ENCODE data around the gene ALPK1. TPM values are rescaled to one million over a fixed set of nuclear protein-coding genes. Genes with fewer than 3 reads are reported as not detected.

ALPK1 gene
- total RNA-seq, 3 donors from 2014 or later, result 2.6 to 4.0 (median 3.6) TPM

- Mint-ChIP-seq H3K4me3 (no peak overlapping the region), H3K36me3 (ENCODE audit: insufficient read depth) (peaks cover 12% of the 10 kb centered on the region), H3K27me3 (ENCODE audit: low read depth) (no peaks in the 10 kb centered on the region), H3K9me3 (peaks cover 34% of the 10 kb centered on the region), H3K4me1 (ENCODE audit: low read depth) (no peaks in the 10 kb centered on the region)
- ATAC-seq, result no peak
- no peak for DNase-seq
Observed at GRCh38 chr4:112361181-112361791, 64.1 kb downstream of the ALPK1 start.

GRCh38 chr4:112370466-112370865, 73.3 kb downstream of the ALPK1 start:
- no peak overlapping the region for H3K4me3 Mint-ChIP-seq
- H3K36me3 Mint-ChIP-seq (ENCODE audit: insufficient read depth), result peaks cover 8% of the 10 kb centered on the region
- DNase-seq (no peak), ATAC-seq (no peak)
- H3K9me3 Mint-ChIP-seq, result peaks cover 4% of the 10 kb centered on the region
- H3K27me3 Mint-ChIP-seq (ENCODE audit: low read depth), result no peaks in the 10 kb centered on the region
- no peaks in the 10 kb centered on the region for H3K4me1 Mint-ChIP-seq (ENCODE audit: low read depth)

DNA sequence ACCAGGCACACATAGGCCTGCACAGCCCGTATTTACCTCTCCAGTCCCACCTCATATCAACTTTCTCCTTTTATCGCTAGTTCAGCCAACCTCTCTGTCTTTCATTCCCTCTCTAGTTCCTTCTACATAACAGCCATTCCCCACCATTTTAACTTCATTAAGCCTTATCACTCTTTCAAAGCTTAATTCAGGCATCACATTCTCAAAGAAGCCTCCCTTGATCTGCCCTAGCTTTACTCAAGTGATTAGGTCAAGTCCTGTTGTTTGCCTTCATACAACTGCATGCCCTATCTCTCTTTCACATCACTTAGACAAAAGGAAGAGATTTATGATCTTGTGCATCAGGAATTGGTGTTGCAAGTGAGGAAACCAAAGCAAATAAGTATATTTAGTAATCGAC, 74.2 kb downstream of the ALPK1 start:
- Mint-ChIP-seq H3K36me3 (ENCODE audit: insufficient read depth) (peaks cover 7% of the 10 kb centered on the region), H3K4me3 (no peak overlapping the region), H3K27me3 (ENCODE audit: low read depth) (no peaks in the 10 kb centered on the region), H3K4me1 (ENCODE audit: low read depth) (peaks cover 2% of the 10 kb centered on the region), H3K9me3 (no peaks in the 10 kb centered on the region)
- DNase-seq (no peak), ATAC-seq (no peak)

DNA sequence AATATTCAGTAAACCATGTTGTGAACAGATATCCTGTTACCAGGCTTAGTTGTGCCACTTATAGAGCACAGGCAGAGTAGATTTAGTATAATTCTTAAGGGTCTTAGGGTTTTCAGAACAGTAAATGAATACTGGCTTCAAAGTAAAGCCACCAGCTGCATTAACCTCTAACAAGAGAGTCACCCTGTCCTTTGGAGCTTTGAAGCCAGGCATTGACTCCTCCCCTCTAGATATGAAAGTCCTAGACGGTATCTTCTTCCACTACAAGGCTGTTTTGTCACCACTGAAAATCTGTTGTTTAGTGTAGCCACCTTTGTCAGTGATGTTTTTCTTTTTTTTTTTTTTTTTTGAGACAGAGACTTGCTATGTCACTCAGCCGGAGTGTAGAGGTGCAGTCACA, 77.7 kb downstream of the ALPK1 start:
- ATAC-seq (no peak), DNase-seq (no peak)
- no peaks in the 10 kb centered on the region for H3K27me3 Mint-ChIP-seq (ENCODE audit: low read depth)
- H3K4me1 Mint-ChIP-seq (ENCODE audit: low read depth), result peaks cover 2% of the 10 kb centered on the region
- peaks cover 21% of the 10 kb centered on the region for H3K36me3 Mint-ChIP-seq (ENCODE audit: insufficient read depth)
- no peaks in the 10 kb centered on the region for H3K9me3 Mint-ChIP-seq
- H3K4me3 Mint-ChIP-seq, result no peak overlapping the region

- Mint-ChIP-seq H3K4me1 (ENCODE audit: low read depth) (peaks cover 2% of the 10 kb centered on the region), H3K27me3 (ENCODE audit: low read depth) (no peaks in the 10 kb centered on the region), H3K4me3 (no peak overlapping the region), H3K36me3 (ENCODE audit: insufficient read depth) (peaks cover 31% of the 10 kb centered on the region), H3K9me3 (no peaks in the 10 kb centered on the region)
- DNase-seq (no peak), ATAC-seq (no peak)
Observed at GRCh38 chr4:112377171-112377570, 80.0 kb downstream of the ALPK1 start.

DNA sequence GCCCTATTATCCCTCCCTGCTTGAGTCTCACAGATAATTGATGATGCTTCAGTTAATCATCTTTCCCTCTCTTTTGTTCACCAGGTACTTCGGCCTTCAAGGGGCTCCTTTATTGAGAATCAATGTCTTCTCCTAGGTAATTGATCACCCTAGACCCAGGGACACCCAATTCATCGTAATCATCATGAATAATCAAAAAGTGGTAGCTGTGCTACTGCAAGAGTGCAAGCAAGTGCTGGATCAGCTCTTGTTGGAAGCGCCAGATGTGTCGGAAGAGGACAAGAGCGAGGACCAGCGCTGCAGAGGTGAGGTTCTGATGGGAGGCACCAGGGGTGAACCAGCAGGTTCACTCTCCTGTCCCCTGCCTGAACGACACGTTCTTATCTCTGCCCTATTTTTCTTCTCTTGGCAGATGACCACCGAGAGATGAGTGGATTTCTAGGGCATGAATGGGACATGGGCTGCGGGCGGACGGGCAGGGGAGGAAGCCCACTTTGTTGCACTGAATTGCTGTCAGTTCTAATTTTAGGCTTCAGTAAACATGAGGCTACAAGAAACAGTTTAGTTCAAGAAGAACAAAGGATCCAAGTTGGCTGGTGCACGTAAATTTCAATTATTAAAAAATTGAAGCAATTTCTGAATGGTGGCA, 80.5 kb downstream of the ALPK1 start:
- no peaks in the 10 kb centered on the region for H3K27me3 Mint-ChIP-seq (ENCODE audit: low read depth)
- DNase-seq (no peak), ATAC-seq (no peak)
- peaks cover 35% of the 10 kb centered on the region for H3K36me3 Mint-ChIP-seq (ENCODE audit: insufficient read depth)
- H3K4me1 Mint-ChIP-seq (ENCODE audit: low read depth), result peaks cover 2% of the 10 kb centered on the region
- H3K4me3 Mint-ChIP-seq, result no peak overlapping the region
- H3K9me3 Mint-ChIP-seq, result no peaks in the 10 kb centered on the region

DNA sequence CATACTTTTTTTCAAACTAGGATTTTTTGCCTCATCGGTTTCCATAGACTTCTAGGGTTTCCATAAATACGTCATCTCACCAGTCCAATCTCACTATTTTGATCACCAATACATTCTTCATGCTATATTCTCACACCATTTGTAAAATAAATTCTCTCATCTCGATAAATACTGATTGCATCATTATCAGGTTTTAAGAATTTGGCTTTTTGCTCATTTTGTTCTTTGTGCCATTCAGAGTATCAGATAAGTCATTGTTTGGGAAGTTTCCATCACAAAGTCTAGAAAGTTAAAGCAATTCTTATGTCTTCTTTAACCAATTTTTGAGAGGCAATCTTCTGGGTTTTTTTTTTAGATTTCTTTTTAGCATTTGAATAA, 81.1 kb downstream of the ALPK1 start:
- H3K4me1 Mint-ChIP-seq (ENCODE audit: low read depth), result peaks cover 2% of the 10 kb centered on the region
- no peak overlapping the region for H3K4me3 Mint-ChIP-seq
- no peak for ATAC-seq

GRCh38 chr4:112378858-112379257, 81.7 kb downstream of the ALPK1 start:
- H3K27me3 Mint-ChIP-seq (ENCODE audit: low read depth), result no peaks in the 10 kb centered on the region
- H3K4me3 Mint-ChIP-seq, result no peak overlapping the region
- peaks cover 2% of the 10 kb centered on the region for H3K4me1 Mint-ChIP-seq (ENCODE audit: low read depth)
- H3K9me3 Mint-ChIP-seq, result no peaks in the 10 kb centered on the region
- ATAC-seq, result no peak
- no peak for DNase-seq
- peaks cover 34% of the 10 kb centered on the region for H3K36me3 Mint-ChIP-seq (ENCODE audit: insufficient read depth)

More for the DNA sequence above, 81.1 kb downstream of the ALPK1 start:
- Mint-ChIP-seq H3K36me3 (ENCODE audit: insufficient read depth) (peaks cover 34% of the 10 kb centered on the region), H3K9me3 (no peaks in the 10 kb centered on the region), H3K27me3 (ENCODE audit: low read depth) (no peaks in the 10 kb centered on the region)
- no peak for DNase-seq

DNA sequence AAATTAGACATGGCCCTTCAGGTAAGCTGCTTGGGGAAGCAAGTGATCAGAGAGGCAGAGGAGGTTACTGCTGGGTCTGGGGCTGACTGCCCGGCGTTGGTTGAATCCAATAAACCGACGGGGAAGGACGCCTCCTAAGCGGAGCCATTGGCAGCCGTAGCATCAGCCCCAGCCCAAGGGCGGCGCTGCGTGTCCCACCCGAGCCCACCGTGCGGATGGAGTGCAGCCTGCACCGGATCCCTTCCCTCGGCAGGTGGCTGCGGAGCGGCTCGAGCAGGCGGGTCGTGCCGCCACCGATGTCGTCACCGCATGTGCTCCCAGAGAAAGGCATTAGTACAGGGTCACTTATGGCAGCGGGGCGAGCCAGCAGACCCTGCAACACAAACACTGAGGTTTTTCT, 82.1 kb downstream of the ALPK1 start:
- Mint-ChIP-seq H3K27me3 (ENCODE audit: low read depth) (no peaks in the 10 kb centered on the region), H3K4me1 (ENCODE audit: low read depth) (peaks cover 2% of the 10 kb centered on the region), H3K36me3 (ENCODE audit: insufficient read depth) (peaks cover 34% of the 10 kb centered on the region), H3K4me3 (no peak overlapping the region), H3K9me3 (no peaks in the 10 kb centered on the region)
- DNase-seq (no peak), ATAC-seq (no peak)

- DNase-seq (no peak), ATAC-seq (no peak)
- Mint-ChIP-seq H3K36me3 (ENCODE audit: insufficient read depth) (peaks cover 40% of the 10 kb centered on the region), H3K4me3 (no peak overlapping the region), H3K4me1 (ENCODE audit: low read depth) (no peaks in the 10 kb centered on the region), H3K27me3 (ENCODE audit: low read depth) (no peaks in the 10 kb centered on the region), H3K9me3 (no peaks in the 10 kb centered on the region)
Observed at GRCh38 chr4:112381996-112382692, 85.0 kb downstream of the ALPK1 start.

GRCh38 chr4:112386071-112386470, 88.9 kb downstream of the ALPK1 start:
- peaks cover 27% of the 10 kb centered on the region for H3K36me3 Mint-ChIP-seq (ENCODE audit: insufficient read depth)
- ATAC-seq (no peak), DNase-seq (no peak)
- H3K27me3 Mint-ChIP-seq (ENCODE audit: low read depth), result no peaks in the 10 kb centered on the region
- no peak overlapping the region for H3K4me3 Mint-ChIP-seq
- H3K9me3 Mint-ChIP-seq, result no peaks in the 10 kb centered on the region
- H3K4me1 Mint-ChIP-seq (ENCODE audit: low read depth), result no peaks in the 10 kb centered on the region

DNA sequence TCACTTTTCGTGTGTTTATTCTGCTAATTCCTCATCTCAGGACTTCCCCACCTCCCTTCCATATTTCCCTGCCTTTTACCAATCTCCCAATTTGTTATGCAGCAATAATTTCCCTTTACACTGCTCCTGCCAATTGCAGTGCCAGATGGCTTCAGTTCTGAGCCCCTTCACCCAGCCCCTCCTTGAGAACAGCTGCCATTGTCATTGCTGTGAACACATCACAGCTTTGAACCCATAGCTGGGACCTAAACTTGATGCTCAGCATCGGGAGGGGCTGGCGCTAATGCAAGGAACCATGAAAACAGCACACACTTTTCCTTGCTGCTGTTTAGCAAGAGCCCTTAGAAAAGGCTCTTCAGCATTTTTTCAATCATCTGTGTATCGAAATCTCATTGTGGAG, 104.9 kb downstream of the ALPK1 start:
- H3K36me3 Mint-ChIP-seq (ENCODE audit: insufficient read depth), result peaks cover 41% of the 10 kb centered on the region
- ATAC-seq, result no peak

DNA sequence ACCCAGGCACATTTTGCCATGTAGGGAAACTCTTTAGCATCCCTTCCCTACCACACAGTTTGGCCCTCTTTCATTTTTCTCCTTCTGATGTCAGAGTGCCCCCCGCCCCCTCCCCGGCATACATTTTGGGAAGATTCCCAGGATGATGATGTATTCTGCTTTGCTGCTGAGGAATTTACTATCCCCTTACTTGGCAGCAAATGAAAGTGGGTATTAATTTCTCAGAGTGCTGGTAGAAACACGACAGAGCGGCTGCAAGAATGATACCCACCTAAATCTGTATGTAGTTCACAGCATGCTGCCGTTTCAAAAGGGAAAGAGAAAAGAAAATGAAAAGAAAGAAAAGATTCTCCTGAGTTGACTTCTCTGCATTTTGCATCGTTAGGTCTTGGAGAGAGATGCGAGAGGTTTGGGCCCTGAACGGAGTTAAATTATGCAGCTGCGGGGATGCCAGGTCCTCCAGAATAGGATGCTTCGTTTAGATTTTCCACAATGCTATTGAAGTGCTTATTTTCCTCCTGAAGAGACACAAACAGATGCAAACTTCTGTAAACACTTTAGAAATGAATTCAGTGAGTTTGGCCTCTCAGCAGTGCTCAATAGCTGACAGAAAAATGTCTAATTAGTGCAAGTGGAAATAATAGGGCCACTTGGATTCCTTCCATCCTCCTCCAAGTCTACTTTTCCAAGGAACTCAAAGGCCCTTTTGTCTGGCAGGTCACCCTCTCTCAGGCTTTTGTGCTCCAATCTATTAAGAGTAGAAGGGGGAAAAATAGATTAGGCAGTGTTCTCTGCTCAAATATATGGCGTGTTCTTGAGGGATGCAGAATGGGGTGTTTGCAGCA, 106.2 kb downstream of the ALPK1 start:
- DNase-seq (no peak), ATAC-seq (no peak)
- Mint-ChIP-seq H3K27me3 (ENCODE audit: low read depth) (no peaks in the 10 kb centered on the region), H3K4me1 (ENCODE audit: low read depth) (no peaks in the 10 kb centered on the region), H3K9me3 (peaks cover 4% of the 10 kb centered on the region), H3K36me3 (ENCODE audit: insufficient read depth) (peaks cover 39% of the 10 kb centered on the region), H3K4me3 (no peak overlapping the region)

More for the DNA sequence above, 104.9 kb downstream of the ALPK1 start:
- H3K27me3 Mint-ChIP-seq (ENCODE audit: low read depth), result no peaks in the 10 kb centered on the region
- no peak overlapping the region for H3K4me3 Mint-ChIP-seq
- no peak for DNase-seq
- H3K4me1 Mint-ChIP-seq (ENCODE audit: low read depth), result no peaks in the 10 kb centered on the region
- peaks cover 4% of the 10 kb centered on the region for H3K9me3 Mint-ChIP-seq

DNA sequence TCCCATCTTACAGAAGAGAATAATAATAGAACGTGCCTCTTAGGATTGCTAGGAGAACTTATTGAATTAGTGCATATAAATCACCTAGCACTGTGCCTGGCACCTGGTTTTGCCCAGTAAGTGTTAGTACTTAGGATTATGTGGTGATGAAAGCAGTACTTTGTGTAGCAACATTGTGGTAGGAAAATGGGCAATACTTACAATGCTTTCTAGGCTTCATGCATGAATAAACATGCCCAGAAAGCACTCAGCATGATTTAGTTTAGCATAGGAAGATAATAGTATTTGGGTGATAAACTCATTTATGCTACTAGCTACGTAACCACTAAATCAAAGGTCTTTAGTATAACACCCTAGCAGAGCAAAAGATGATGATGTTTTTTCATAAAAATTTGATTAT, 113.2 kb downstream of the ALPK1 start:
- Mint-ChIP-seq H3K9me3 (no peaks in the 10 kb centered on the region), H3K4me1 (ENCODE audit: low read depth) (no peaks in the 10 kb centered on the region), H3K27me3 (ENCODE audit: low read depth) (no peaks in the 10 kb centered on the region), H3K36me3 (ENCODE audit: insufficient read depth) (peaks cover 18% of the 10 kb centered on the region), H3K4me3 (no peak overlapping the region)
- DNase-seq, result no peak
- ATAC-seq, result no peak
